Upper lobe of left lung (tissue), 4 donors: Measurements from ENCODE around the gene ZXDC.

Experiments
- CTCF ChIP-seq, 6 experiments: fragments of 450-650 bp in 4 of 6; fragments of 200-600 bp in 2 of 6; sonication (generic) in 2 of 6; IDR thresholded peaks; one replicate each; pipeline ENCODE4 v1.5.1; 2016 to 2019; ENCODE audit warnings: antibody characterized with exemption in 6 of 6
- EP300 ChIP-seq, 4 donors: sonication (generic); formaldehyde crosslinking; IDR thresholded peaks; one replicate each; pipeline ENCODE4 v1.5.1; 2017; ENCODE audit warnings: antibody characterized with exemption in 4 of 4, control low read depth in 2 of 4
- POLR2A ChIP-seq, 4 donors: fragments of 450-650 bp; IDR thresholded peaks; one replicate each; pipeline ENCODE4 v1.5.1; 2016 to 2017; ENCODE audit warnings: antibody characterized with exemption in 4 of 4, mild to moderate bottlenecking in 2 of 4
- POLR2AphosphoS5 ChIP-seq, 2 donors: sonication (generic); formaldehyde crosslinking; IDR thresholded peaks; one replicate each; pipeline ENCODE4 v1.5.1; 2017; ENCODE audit warnings: antibody characterized with exemption in 2 of 2

GRCh38 chr3:126442856-126443242, 32.8 kb downstream of the ZXDC start:
- TF ChIP-seq POLR2A (IDR thresholded peaks at IDR 0.05), result no peak
- no peak for TF ChIP-seq CTCF (IDR thresholded peaks at IDR 0.05)
- no peak for TF ChIP-seq POLR2AphosphoS5 (IDR thresholded peaks at IDR 0.05)
- TF ChIP-seq EP300 (IDR thresholded peaks at IDR 0.05), result no peak
